GM10248 (cell line): Measurements from ENCODE around the gene SRSF2.

Experiments
- CTCF ChIA-PET: fragments of 300-600 bp; sonication (Branson Sonifier 250); formaldehyde crosslinking; extraction: SDS; loops from one replicate; lab custom pipeline; 2021; ENCODE audit warnings: antibody characterized with exemption; lab: Yijun Ruan, JAX
- POLR2A ChIA-PET: fragments of 350-650 bp; sonication (Branson Sonifier 250); formaldehyde crosslinking; extraction: SDS; loops from one replicate; lab custom pipeline; 2020; ENCODE audit warnings: antibody characterized with exemption; lab: Yijun Ruan, JAX
- DNase-seq: peaks from one replicate; pipeline ENCODE4 v3.0.0; 2012; ENCODE audit errors: extremely low spot score
- CTCF ChIP-seq: IDR thresholded peaks from 2 replicates; pipeline ENCODE4 v1.5.1; 2012; ENCODE audit warnings: mild to moderate bottlenecking, low read depth; ENCODE audit errors: extremely low read depth, missing control alignments, control extremely low read depth

SRSF2 gene

GRCh38 chr17:76684756-76685155 lies 52.4 kb downstream of the SRSF2 start:
- DNase-seq, result no peak
- ChIA-PET POLR2A (no interaction called here), CTCF (interaction anchor here (0.9 to 1.3 kb wide), 5 partner anchors 11 to 162 kb away, joined by 3 to 4 read pairs (median 3); no protein-coding TSS in a partner anchor)
- TF ChIP-seq CTCF, result no peak
